T-cell (primary cell): ENCODE measurements around the gene SLC25A41. TPM values are rescaled to one million over a fixed set of nuclear protein-coding genes. Genes with fewer than 3 reads are reported as not detected.

Source experiments
- ATAC-seq, 4 experiments: fragments of 200-7000 bp in 3 of 4; fragments of 150-1000 bp in 1 of 4; cut with Tn5 transposase; replicated peaks in 1 of 4; 1 replicate in 3 of 4; 2 replicates in 1 of 4; pipeline ENCODE4 v1.10.0; 2021; ENCODE audit warnings: moderate library complexity in 3 of 4, mild to moderate bottlenecking in 2 of 4, moderate number of reproducible peaks in 1 of 4
- CTCF ChIA-PET, 2 donors: fragments of 300-600 bp; sonication (Branson Sonifier 250); formaldehyde crosslinking; loops; one replicate each; lab custom pipeline; 2022; ENCODE audit warnings: antibody characterized with exemption in 2 of 2; lab: Charles Lee
- POLR2A ChIA-PET, 2 donors: fragments of 300-600 bp; sonication (Branson Sonifier 250); formaldehyde crosslinking; loops; one replicate each; lab custom pipeline; 2022; ENCODE audit warnings: antibody characterized with exemption in 2 of 2; lab: Charles Lee
- DNase-seq, 35 experiments: peaks; one replicate each; pipeline versions ENCODE4 v3.0.0 to v3.0.0-alpha.2; 2013 to 2023
- H3K27ac ChIP-seq: one replicate; pipeline ENCODE4 v1.5.1; 2013; ENCODE audit warnings: low read length
- H3K27me3 ChIP-seq, 2 experiments: replicated peaks in 1 of 2; 1 replicate in 1 of 2; 2 replicates in 1 of 2; pipeline versions ENCODE4 v1.6.1 to v1.7.0; 2013; ENCODE audit warnings: low read length in 1 of 2, mixed read lengths in 1 of 2; ENCODE audit not compliant: control insufficient read depth in 2 of 2, insufficient read depth in 2 of 2; ENCODE audit errors: extremely low read depth in 1 of 2
- H3K36me3 ChIP-seq, 2 donors: 1 replicate in 1 of 2; 2 replicates in 1 of 2; pipeline versions ENCODE4 v1.6.1 to v1.7.0; 2013; ENCODE audit warnings: low read length in 1 of 2; ENCODE audit not compliant: control insufficient read depth in 2 of 2, insufficient read depth in 1 of 2; ENCODE audit errors: extremely low read depth in 1 of 2
- H3K4me1 ChIP-seq, 2 experiments: 1 replicate in 1 of 2; 2 replicates in 1 of 2; pipeline versions ENCODE4 v1.6.1 to v1.7.0; 2013; ENCODE audit warnings: low read length in 2 of 2, mixed read lengths in 1 of 2; ENCODE audit not compliant: insufficient read depth in 2 of 2, control insufficient read depth in 1 of 2; ENCODE audit errors: extremely low read depth in 1 of 2
- H3K4me3 ChIP-seq, 2 donors: 1 replicate in 1 of 2; 2 replicates in 1 of 2; pipeline versions ENCODE4 v1.5.1 to v1.7.0; 2013; ENCODE audit warnings: mild to moderate bottlenecking in 2 of 2, low read length in 1 of 2, moderate library complexity in 1 of 2; ENCODE audit not compliant: control insufficient read depth in 1 of 2; ENCODE audit errors: extremely low read depth in 1 of 2
- H3K9me3 ChIP-seq: 2 replicates; pipeline ENCODE4 v1.7.0; 2013
- H3K27ac Mint-ChIP-seq, 2 donors: one replicate each; pipeline ENCODE4 v1.8.0; 2020 to 2021; ENCODE audit warnings: mild to moderate bottlenecking in 2 of 2, mixed read lengths in 2 of 2
- H3K27me3 Mint-ChIP-seq, 2 donors: one replicate each; pipeline ENCODE4 v1.8.0; 2021 to 2022; ENCODE audit warnings: mixed read lengths in 2 of 2
- H3K36me3 Mint-ChIP-seq: one replicate; pipeline ENCODE4 v1.8.0; 2021; ENCODE audit warnings: mixed read lengths
- H3K4me1 Mint-ChIP-seq, 3 donors: one replicate each; pipeline ENCODE4 v1.8.0; 2020 to 2022; ENCODE audit warnings: mixed read lengths in 3 of 3, mild to moderate bottlenecking in 1 of 3
- H3K4me3 Mint-ChIP-seq, 3 donors: one replicate each; pipeline ENCODE4 v1.8.0; 2020 to 2022; ENCODE audit warnings: mild to moderate bottlenecking in 3 of 3, mixed read lengths in 3 of 3, moderate library complexity in 3 of 3
- H3K9me3 Mint-ChIP-seq, 3 donors: one replicate each; pipeline ENCODE4 v1.8.0; 2020 to 2022; ENCODE audit warnings: mixed read lengths in 3 of 3
- WGBS: methylation state at CpG from one replicate; pipeline ENCODE4 v1.1.5; 2013; ENCODE audit warnings: missing lambda C conversion rate; ENCODE audit not compliant: insufficient coverage; 5-methylcytosine and 5-hydroxymethylcytosine counted together
- total RNA-seq, 35 experiments: library from RNA in 6 of 35; stranded (reverse) in 6 of 35; fragments of 120-200 nt in 1 of 35; gene quantifications; one replicate each; pipeline versions ENCODE4 v1.2.1 to v1.2.4 and lab custom pipeline; 2013 to 2026

Gene SLC25A41
- total RNA-seq, 5 donors from 2014 or later (not counting 1 experiment from before 2014, with no cell fraction given), result 0.33 to 0.35 (median 0.33) TPM; not detected in 2

DNA sequence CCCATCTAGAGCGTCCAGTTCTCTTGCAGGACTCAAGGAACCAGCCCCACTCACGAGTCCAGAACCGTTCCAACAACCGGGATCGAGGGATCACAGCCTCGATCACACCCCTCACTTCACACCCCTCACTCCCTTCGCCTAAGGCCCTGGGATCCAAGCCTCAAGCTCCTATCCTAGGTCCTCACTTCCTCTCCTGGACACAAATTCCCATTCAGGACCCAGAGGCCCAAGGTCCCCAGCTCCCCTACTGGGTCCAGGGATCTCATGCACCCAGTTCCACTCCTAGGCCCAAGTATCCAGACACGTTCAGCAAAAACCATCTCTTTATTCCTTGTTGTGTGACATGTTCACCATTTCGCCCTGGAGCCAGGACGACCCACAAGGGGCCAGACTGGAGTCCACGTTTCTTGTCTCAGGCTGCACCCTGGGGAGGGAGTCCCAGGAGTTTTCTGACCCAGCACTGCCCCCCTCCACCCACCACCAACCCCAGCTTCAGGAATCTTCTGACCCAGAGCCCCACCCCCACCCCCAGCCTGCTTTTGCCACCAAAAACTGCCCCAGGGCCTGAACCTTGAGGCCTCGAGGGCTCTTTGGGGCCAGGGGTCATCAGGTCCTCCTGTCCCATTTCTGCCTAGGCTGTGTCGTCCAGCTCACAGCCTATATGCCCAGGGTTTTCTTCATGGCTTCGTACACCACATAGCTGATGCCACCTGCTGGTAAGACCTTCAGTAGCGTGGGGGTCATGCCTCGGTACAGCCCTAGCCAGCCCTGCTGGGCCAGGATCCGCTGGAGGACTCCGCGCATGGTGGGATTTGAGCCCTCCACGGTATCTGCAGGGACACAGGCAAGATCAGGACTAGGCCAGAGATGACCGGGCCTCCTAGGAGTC is 7.6 kb downstream of the SLC25A41 start:
- Mint-ChIP-seq H3K4me3 (peak overlapping the region; percentile 71 to 81 (median 71)), H3K4me1 (peaks cover 33 to 42% (median 41%) of the 10 kb centered on the region in 3 donors), H3K27me3 (no peaks in the 10 kb centered on the region), H3K27ac (peak overlapping the region; percentile 85 to 97), H3K9me3 (no peaks in the 10 kb centered on the region), H3K36me3 (peaks cover under 1% of the 10 kb centered on the region)
- ATAC-seq, result no peak
- Histone ChIP-seq H3K27me3 (peaks cover 0 to 4% of the 10 kb centered on the region in 2 experiments), H3K4me1 (peaks cover 13 to 49% of the 10 kb centered on the region in 2 experiments), H3K9me3 (no peaks in the 10 kb centered on the region), H3K36me3 (peaks cover 0 to 13% of the 10 kb centered on the region in 2 donors), H3K27ac (peak overlapping the region; percentile 96), H3K4me3 (peak overlapping the region in 1 of 2 donors; percentile 53)
- ChIA-PET POLR2A (no interaction called here), CTCF (interaction anchor here (0.7 to 1.1 kb wide), 3 partner anchors 54 to 895 kb away, joined by 3 to 11 read pairs (median 5); partner anchors contain the start of gene ALKBH7 (in 1 of the 2))
- DNase-seq, result peak in 1 of 35 experiments; percentile 31
- WGBS, result 96% methylated on average over 19 of the region's 21 CpGs

- ATAC-seq, result peak; percentile 84 to 86 (median 85)
- no peaks in the 10 kb centered on the region for H3K9me3 Mint-ChIP-seq
- DNase-seq, result peak; percentile 95 to 100 (median 99)
- WGBS, result 5% methylated on average over 37 of the region's 43 CpGs
- POLR2A ChIA-PET, result interaction anchor here in 1 of 2 donors (1.0 to 1.1 kb wide), 3 partner anchors 33 to 56 kb away, joined by 3 to 9 read pairs (median 5); partner anchors contain the start of genes ALKBH7, DENND1C and GTF2F1
- CTCF ChIA-PET, result interaction anchor here (0.5 to 1.4 kb wide), 7 partner anchors 18 to 438 kb away, joined by 3 to 9 read pairs (median 3); partner anchors contain the start of genes ALKBH7 (in 1 of the 2), DENND1C (in 1 of the 2) and GTF2F1 (in 1 of the 2)
- H3K36me3 Mint-ChIP-seq, result peaks cover 7% of the 10 kb centered on the region
- Histone ChIP-seq H3K4me1 (peaks cover 13 to 49% of the 10 kb centered on the region in 2 experiments), H3K4me3 (peak overlapping the region in 1 of 2 donors; percentile 53), H3K27ac (peak overlapping the region; percentile 96), H3K36me3 (peaks cover 0 to 22% of the 10 kb centered on the region in 2 donors), H3K9me3 (no peaks in the 10 kb centered on the region), H3K27me3 (peaks cover 0 to 4% of the 10 kb centered on the region in 2 experiments)
- H3K27me3 Mint-ChIP-seq, result no peaks in the 10 kb centered on the region
- H3K27ac Mint-ChIP-seq, result peak overlapping the region; percentile 85 to 97
- H3K4me1 Mint-ChIP-seq, result peaks cover 37 to 45% (median 42%) of the 10 kb centered on the region in 3 donors
- H3K4me3 Mint-ChIP-seq, result peak overlapping the region; percentile 71 to 81 (median 71)
Observed at GRCh38 chr19:6424939-6425731, 8.4 kb downstream of the SLC25A41 start.

- ChIA-PET CTCF (interaction anchor here (0.6 to 1.4 kb wide), 6 partner anchors 32 to 439 kb away, joined by 3 to 9 read pairs (median 4); partner anchors contain the start of genes ALKBH7 (in 1 of the 2), DENND1C (in 1 of the 2) and GTF2F1 (in 1 of the 2)), POLR2A (interaction anchor here (0.6 to 1.1 kb wide), 5 partner anchors 32 to 1508 kb away, joined by 3 to 9 read pairs (median 3); partner anchors contain the start of genes ALKBH7 (in 1 of the 2), DENND1C (in 1 of the 2) and GTF2F1 (in 1 of the 2))
- Mint-ChIP-seq H3K36me3 (peaks cover 10% of the 10 kb centered on the region), H3K27me3 (no peaks in the 10 kb centered on the region), H3K27ac (peak within 1 kb of the TSS; percentile 85 to 97), H3K4me1 (peaks cover 35 to 44% (median 37%) of the 10 kb centered on the region in 3 donors), H3K9me3 (no peaks in the 10 kb centered on the region), H3K4me3 (peak within 1 kb of the TSS; percentile 83 to 86 (median 83))
- peak within 1 kb of the TSS; percentile 96 for H3K27ac ChIP-seq
- ATAC-seq (no peak), DNase-seq (peak in 15 of 35 experiments; percentile 9 to 53 (median 21))
- peaks cover 13 to 43% of the 10 kb centered on the region in 2 experiments for H3K4me1 ChIP-seq
- H3K4me3 ChIP-seq, result peak within 1 kb of the TSS; percentile 74 to 86
- no peaks in the 10 kb centered on the region for H3K9me3 ChIP-seq
- WGBS, result under 1% methylated on average over 105 of the region's 114 CpGs
- peaks cover 0 to 4% of the 10 kb centered on the region in 2 experiments for H3K27me3 ChIP-seq
- peaks cover 0 to 29% of the 10 kb centered on the region in 2 donors for H3K36me3 ChIP-seq
Observed at GRCh38 chr19:6424195-6424938, 9.2 kb downstream of the SLC25A41 start, which contains the start of gene KHSRP. Gene KHSRP, minus strand, starts transcription at chr19:6424811. Its CDS starts 110 bp downstream, at chr19:6424701.

DNA sequence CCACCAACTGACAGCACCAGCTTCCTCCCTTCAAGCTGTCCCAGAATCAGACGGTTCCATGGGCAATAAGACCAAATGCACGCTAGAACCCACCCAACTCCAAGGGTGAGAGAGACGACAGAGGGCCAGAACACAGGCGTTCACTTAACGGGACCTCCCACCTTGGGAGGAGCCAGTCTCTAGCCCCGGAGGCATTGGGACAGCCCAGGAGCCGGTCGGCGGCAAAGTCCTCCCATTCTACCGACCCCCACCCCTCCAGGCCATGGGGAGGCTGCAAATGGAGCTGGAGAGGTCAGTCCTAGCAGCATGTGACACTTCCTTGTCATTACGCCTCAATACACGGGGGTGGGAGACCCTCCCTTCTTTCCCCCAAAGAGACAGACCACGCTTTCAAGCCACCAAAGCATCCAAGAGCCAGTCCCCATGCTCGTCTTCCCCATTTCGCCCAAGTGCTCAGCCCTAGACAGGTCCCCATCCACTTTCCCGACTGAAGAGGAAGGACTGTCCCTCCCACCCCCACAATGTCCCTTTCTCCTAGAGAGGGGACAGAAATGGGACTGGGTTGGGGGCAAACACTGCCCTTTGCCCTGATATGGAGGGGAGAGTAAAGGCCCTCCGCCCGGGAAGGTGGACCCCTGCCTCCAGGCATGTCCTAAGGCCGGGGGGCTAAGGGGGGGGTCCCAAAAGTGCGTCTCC is 9.9 kb downstream of the SLC25A41 start:
- Histone ChIP-seq H3K9me3 (no peaks in the 10 kb centered on the region), H3K27ac (peak overlapping the region; percentile 47), H3K4me3 (peak overlapping the region; percentile 74 to 86), H3K36me3 (peaks cover 0 to 36% of the 10 kb centered on the region in 2 donors), H3K4me1 (peaks cover 13 to 42% of the 10 kb centered on the region in 2 experiments), H3K27me3 (peaks cover 0 to 4% of the 10 kb centered on the region in 2 experiments)
- Mint-ChIP-seq H3K27ac (peak overlapping the region; percentile 73 to 85), H3K9me3 (no peaks in the 10 kb centered on the region), H3K27me3 (no peaks in the 10 kb centered on the region), H3K4me3 (peak overlapping the region; percentile 83 to 86 (median 83)), H3K36me3 (peaks cover 15% of the 10 kb centered on the region), H3K4me1 (peaks cover 35 to 44% (median 37%) of the 10 kb centered on the region in 3 donors)
- no peak for ATAC-seq
- DNase-seq, result peak in 4 of 35 experiments; percentile 12 to 34 (median 18)
- ChIA-PET POLR2A (interaction anchor here in 1 of 2 donors (0.6 kb wide), 2 partner anchors 92 to 1507 kb away, joined by 3 read pairs; no protein-coding TSS in a partner anchor), CTCF (interaction anchor here in 1 of 2 donors (0.6 kb wide), 1 partner anchor 46 kb away, joined by 4 read pairs; no protein-coding TSS in a partner anchor)
- WGBS, result 7% methylated on average over 8 of the region's 20 CpGs
